GM12878 (cell line): Measurements from ENCODE around the gene ACE. TPM values are rescaled to one million over a fixed set of nuclear protein-coding genes. Genes with fewer than 3 reads are reported as not detected.

Experiments
- ATF3 ChIP-seq: IDR thresholded peaks from 2 replicates; pipeline ENCODE4 v1.6.1; 2011; ENCODE audit warnings: low read depth, mild to moderate bottlenecking, low read length, moderate library complexity, borderline replicate concordance; ENCODE audit errors: extremely low read depth
- CTCF ChIP-seq, 3 experiments: IDR thresholded peaks in 2 of 3; conservative IDR thresholded peaks in 1 of 3; 2 replicates each; pipeline ENCODE4 v1.5.1; 2011; ENCODE audit warnings: low read depth in 3 of 3, low read length in 3 of 3, mild to moderate bottlenecking in 3 of 3, control low read depth in 2 of 3, moderate library complexity in 2 of 3, inconsistent platforms in 1 of 3, mixed read lengths in 1 of 3; ENCODE audit not compliant: control insufficient read depth in 2 of 3, insufficient read depth in 1 of 3; ENCODE audit errors: extremely low read depth in 1 of 3
- MXI1 ChIP-seq: fragments of 150-350 bp; IDR thresholded peaks from 2 replicates; pipeline ENCODE4 v1.6.1; 2011; ENCODE audit warnings: low read depth, mild to moderate bottlenecking, inconsistent platforms, low read length, improper control_type of control experiment
- POLR2AphosphoS2 ChIP-seq: IDR thresholded peaks from 2 replicates; pipeline ENCODE4 v1.6.1; 2011; ENCODE audit warnings: low read depth, mild to moderate bottlenecking, low read length, improper control_type of control experiment, moderate library complexity
- RUNX3 ChIP-seq: IDR thresholded peaks from 2 replicates; pipeline ENCODE4 v1.6.1; 2012; ENCODE audit warnings: low read length, inconsistent platforms
- SMAD1 ChIP-seq: fragments of 450-650 bp; IDR thresholded peaks from 2 replicates; pipeline ENCODE4 v1.6.1; 2018; ENCODE audit warnings: mild to moderate bottlenecking, low read depth; ENCODE audit not compliant: partially characterized antibody
- ZBTB4 ChIP-seq: fragments of 450-650 bp; formaldehyde crosslinking; IDR thresholded peaks from 2 replicates; pipeline ENCODE4 v1.4.0; 2022; ENCODE audit warnings: mild to moderate bottlenecking, moderate library complexity
- polyA plus RNA-seq, 11 experiments: library from polyadenylated mRNA; depleted of rRNA in 4 of 11; unstranded in 6 of 11; stranded (reverse) in 5 of 11; fragments of >200 nt; fragmentation: Nextera tagmentation in 4 of 11; fragmentation: Illumina TruSeq in 1 of 11; extraction: Ambion mirVana in 4 of 11; extraction: Trizol in 1 of 11; gene quantifications; 1 replicate in 1 of 11; 2 replicates in 10 of 11; pipeline versions ENCODE4 v1.2.1 to v1.2.3, GENCODE V29; 2011 to 2016; ENCODE audit warnings: inconsistent platforms in 2 of 11, missing spikeins in 2 of 11, low read depth in 1 of 11
- total RNA-seq, 4 experiments: library from RNA; depleted of rRNA in 3 of 4; stranded (reverse); fragments of >200 nt in 3 of 4; fragmentation: Illumina TruSeq in 1 of 4; extraction: Trizol in 1 of 4; gene quantifications; 2 replicates each; pipeline versions ENCODE4 v1.2.1 to v1.2.3, GENCODE V29; 2013 to 2021

Gene ACE
- total and polyA plus RNA-seq, 10 of the 15 experiments (the other 5 are each of a cell fraction or from before 2014, with no cell fraction given), result 0.46 TPM; not detected in 9

DNA sequence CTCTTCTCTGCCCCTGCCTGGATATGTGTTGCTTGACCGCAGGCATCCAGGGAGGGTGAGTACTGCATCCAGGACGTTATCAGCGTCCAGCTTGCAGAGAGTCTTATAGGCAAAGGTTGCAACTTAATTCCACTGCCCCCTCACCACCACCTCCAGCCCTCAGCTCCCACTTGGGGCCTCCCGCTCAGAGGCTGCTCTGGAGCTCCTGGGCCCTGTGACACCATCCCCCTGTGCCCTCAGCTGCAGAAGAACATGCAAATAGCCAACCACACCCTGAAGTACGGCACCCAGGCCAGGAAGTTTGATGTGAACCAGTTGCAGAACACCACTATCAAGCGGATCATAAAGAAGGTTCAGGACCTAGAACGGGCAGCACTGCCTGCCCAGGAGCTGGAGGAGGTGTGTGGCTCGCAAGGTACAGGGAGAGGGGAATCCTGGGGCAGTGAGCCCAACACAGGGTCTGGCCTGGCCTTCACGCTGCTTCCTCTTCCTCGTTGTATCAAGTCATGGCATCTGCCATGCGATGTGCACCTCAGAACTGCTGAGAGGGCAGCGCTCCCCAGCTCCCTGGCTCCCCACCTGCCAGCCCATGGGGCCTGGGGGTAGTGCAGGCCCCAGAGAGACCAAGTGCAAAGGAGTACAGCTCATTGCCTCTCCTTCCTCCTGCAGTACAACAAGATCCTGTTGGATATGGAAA is 9.6 kb downstream of the ACE start (continued):
- no peak for TF ChIP-seq CTCF (IDR thresholded peaks at IDR 0.05 in 2 of 3, conservative IDR thresholded peaks at IDR 0.05 in 1 of 3; ENCODE audit: control insufficient read depth in 2 of 3, extremely low read depth in 1 of 3, insufficient read depth in 1 of 3, low read depth in 3 of 3, low read length in 3 of 3)
- TF ChIP-seq RUNX3, result no peak
- no peak for TF ChIP-seq SMAD1
- no peak for TF ChIP-seq POLR2AphosphoS2
- no peak for TF ChIP-seq ZBTB4 (CRISPR knock-in tag)
- no peak for TF ChIP-seq MXI1
- TF ChIP-seq ATF3, result no peak
- TF ChIP-seq, all 136 proteins: peak for 0
